Epithelial cell of esophagus (primary cell): ENCODE measurements around the gene SPSB1.

Source experiments
- DNase-seq: peaks from one replicate; pipeline ENCODE4 v3.0.0; 2010; ENCODE audit warnings: low read depth
- H3K4me3 ChIP-seq: 2 replicates; pipeline ENCODE4 v1.5.1; 2011; ENCODE audit warnings: mild to moderate bottlenecking, low read length, control low read depth
- CTCF ChIP-seq: IDR thresholded peaks from 2 replicates; pipeline ENCODE4 v1.5.1; 2011; ENCODE audit warnings: low read depth, mild to moderate bottlenecking, low read length, control low read depth, inconsistent platforms; ENCODE audit not compliant: insufficient read depth; ENCODE audit errors: missing control alignments

SPSB1 gene

GRCh38 chr1:9388335-9389180 lies 95.9 kb downstream of the SPSB1 start:
- no peak overlapping the region for H3K4me3 ChIP-seq
- DNase-seq = no peak
- TF ChIP-seq CTCF = no peak

- no peak for TF ChIP-seq CTCF
- DNase-seq = no peak
- H3K4me3 ChIP-seq = no peak overlapping the region
Observed at GRCh38 chr1:9389968-9390367, 97.3 kb downstream of the SPSB1 start.

- no peak for DNase-seq
- no peak overlapping the region for H3K4me3 ChIP-seq
- TF ChIP-seq CTCF = no peak
Observed at GRCh38 chr1:9391620-9392019, 98.9 kb downstream of the SPSB1 start.

- no peak for DNase-seq
- TF ChIP-seq CTCF = no peak
- H3K4me3 ChIP-seq = no peak overlapping the region
Observed at GRCh38 chr1:9394010-9394409, 101.3 kb downstream of the SPSB1 start.

- DNase-seq = no peak
- H3K4me3 ChIP-seq = no peak overlapping the region
- TF ChIP-seq CTCF = no peak
Observed at GRCh38 chr1:9395018-9395417, 102.3 kb downstream of the SPSB1 start.

DNA sequence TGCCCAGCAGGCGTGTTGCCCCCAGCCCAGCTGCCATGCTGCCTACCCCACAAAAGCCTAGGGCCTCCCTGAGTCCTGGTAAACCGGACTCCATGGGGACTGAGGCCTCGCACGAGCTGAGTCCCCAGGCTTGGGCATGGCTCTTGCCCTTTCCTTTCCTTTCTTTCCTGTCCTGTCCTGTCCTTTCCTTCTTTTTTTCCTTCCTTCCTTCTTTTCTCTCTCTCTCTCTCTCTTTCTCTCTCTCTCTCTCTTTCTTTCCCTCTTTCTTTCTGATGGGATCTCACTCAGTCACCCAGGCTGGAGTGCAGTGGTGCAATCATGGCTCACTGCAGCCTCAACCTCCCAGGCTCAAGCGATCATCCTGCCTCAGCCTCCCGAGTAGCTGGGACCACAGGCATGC lies 104.4 kb downstream of the SPSB1 start:
- no peak overlapping the region for H3K4me3 ChIP-seq
- no peak for DNase-seq
- no peak for TF ChIP-seq CTCF

DNA sequence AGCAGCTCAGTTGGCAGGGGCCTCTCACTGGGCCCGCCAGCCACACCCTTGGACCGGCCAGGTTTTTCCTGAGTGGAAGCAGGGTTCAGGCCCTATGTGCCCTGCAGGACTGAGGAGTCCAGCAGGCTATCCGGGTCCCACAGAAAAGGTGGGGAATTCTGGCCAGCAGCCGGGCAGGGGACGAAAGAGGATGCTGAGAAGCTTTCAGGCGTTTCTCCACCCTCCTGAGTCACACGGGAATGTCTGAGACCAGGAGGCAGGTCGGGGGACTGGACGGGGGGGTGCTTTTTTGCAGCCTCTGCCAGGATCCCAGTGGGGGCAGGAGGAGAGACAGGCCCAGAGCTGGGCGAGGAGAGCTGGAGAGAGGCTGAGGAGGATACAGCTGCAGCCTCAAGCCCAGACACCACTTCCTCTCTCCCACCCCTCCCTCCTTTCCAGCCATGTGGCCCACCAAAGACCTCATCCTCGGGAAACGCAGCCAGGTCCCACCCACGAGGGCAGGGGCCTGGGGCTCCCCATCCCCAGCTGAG lies 105.4 kb downstream of the SPSB1 start:
- no peak overlapping the region for H3K4me3 ChIP-seq
- TF ChIP-seq CTCF = no peak
- DNase-seq = no peak
